GM19468 (cell line): ENCODE measurements around the gene CSPG4.
"Not testable (repeated sequence)": the region's sequence is repeated elsewhere in the genome, so short reads cannot be mapped to it uniquely, and the experiment has no call there.

ENCODE experiments used
- ATAC-seq: cut with Tn5 transposase; IDR thresholded peaks from one replicate; pipeline ENCODE4 v1.9.1; 2021; ENCODE audit warnings: mild to moderate bottlenecking, moderate library complexity, moderate number of reproducible peaks; ENCODE audit not compliant: unreplicated experiment; ENCODE audit errors: extremely low read depth

The CSPG4 gene

DNA sequence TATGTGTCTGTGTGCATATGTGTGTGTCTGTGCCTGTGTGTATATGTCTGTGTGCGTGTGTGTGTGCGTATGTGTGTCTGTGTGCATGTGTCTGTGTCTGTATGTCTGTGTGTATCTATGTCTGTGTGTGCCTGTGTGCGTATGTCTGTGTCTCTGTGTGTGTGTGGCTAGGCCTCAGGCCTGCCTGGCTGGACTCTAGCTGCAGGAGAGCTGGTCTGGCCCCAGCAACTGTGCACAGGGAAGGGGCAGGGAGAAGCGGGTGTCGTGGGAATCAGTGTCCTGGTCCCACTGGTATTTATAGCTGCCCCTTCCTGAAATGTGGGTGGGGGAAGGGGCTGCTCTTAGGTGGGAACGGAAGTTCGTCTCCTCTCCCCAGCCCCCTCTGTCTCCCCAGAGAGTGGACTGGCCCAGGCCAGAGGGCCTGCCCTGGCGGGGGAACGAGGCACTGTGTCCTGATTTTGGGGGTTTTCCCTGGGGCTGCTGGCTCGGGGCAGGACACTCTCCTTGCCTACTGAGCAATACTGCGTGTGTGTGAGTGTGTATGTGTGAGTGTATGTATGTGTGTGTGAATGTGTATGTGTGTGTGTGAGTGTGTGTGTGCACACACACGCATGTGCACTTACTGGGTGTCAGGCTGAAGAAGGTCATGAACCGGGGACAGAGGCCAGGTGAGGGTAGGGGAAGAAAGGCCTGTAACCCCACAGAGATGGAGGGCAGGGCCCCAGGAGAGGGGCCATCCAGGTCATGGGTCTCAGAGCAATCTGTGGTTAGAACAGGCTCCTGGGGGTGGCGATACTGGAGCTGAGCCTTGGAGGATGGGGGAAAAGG lies 6.6 kb downstream of the CSPG4 start:
- no peak for ATAC-seq

DNA sequence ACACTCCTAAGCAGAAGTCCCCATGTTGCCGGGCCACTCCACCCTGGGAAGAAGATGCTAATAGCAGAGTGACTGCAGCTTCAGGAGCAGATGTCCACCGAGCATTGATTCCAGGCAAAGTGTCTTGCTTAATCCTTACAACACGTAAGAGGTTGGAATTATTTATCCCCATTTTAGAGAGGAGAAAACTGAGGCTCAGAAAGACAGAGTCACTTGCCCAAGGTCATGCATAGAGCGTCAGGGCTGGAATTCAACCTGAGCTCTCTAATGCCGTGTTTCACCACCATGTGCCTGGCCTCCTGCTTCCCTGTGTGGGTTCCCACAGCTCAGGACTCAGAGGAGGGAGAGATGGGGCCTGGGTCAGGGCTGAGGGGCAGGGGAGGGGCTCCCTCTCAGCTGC lies 7.3 kb downstream of the CSPG4 start:
- not testable (repeated sequence) for ATAC-seq

DNA sequence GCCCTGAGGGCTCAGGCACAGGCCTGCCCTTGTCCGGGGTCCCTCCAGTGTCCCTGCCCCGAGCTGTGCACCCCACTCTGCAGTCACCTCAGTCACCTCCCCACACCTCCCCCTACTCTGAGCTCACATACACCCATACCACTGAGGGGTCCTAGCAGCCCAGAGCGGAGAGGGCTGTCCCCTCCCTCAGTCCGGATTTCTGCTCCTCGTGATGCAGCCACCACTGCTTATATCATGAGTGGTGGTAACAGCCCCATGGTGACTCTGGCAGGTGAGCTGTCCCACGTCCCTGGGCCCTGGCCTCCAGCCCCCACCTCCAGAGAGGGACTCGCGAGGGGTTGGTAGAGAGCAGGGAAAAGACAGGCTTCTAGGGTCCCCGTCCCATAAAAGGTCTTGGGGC lies 8.0 kb downstream of the CSPG4 start:
- ATAC-seq: no peak

DNA sequence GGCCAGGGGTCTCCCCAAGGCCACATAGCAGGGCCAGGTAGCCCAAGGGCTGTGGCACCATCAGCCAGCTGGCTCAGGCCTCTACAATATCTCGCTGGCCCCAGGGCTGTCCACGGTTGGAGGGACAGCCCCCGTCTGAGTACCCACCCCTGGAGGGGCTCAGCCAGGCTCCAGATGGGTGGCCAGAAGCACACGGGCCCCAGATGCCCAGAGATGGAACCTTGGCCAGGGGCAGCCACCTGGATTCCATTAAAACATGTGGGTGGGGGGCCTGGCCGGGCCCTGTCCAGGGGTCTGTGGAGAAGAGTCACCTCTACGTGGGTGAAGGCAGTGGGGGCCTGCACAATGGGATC lies 8.4 kb downstream of the CSPG4 start:
- no peak for ATAC-seq

DNA sequence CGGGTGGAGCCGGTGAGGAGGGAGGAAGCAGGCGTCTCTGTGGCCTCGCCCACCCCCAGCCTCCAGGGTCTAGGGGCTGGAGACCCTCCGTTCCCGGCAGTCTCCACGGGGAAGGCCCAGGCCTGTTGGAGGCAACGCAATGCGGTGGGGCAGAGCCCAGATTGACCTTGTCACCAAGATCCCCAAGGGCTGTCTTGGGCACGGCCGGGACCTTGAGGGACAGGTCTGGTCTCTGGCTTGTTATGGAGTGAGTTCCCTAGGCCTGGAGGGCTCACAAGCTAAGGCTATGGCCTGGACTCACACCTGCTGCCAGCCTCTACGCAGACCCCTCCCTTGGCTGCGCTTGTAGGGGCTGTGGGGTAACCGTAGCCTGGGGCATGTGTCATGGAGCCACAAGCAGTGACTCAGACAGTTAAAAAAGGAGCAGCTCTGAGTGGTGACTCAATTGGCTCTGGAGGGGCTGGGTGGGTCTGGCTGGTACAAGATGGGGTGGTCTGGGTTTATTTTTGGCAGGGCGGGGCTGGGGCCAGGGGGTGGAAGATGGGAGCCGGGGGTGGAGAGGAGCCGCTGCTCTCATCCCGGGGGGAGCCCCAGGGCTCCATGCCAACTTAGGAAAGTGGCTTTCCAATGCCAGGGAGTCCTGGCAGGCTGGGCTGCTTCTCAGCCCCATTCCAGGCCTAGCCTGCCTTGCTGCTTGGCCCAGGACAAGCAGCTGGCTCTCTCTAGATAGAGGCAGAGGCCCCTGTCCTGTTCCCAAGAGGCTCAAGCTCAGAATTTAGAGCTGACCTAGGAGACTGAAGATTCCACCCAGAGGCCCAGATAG lies 9.0 kb downstream of the CSPG4 start:
- not testable (repeated sequence) for ATAC-seq

DNA sequence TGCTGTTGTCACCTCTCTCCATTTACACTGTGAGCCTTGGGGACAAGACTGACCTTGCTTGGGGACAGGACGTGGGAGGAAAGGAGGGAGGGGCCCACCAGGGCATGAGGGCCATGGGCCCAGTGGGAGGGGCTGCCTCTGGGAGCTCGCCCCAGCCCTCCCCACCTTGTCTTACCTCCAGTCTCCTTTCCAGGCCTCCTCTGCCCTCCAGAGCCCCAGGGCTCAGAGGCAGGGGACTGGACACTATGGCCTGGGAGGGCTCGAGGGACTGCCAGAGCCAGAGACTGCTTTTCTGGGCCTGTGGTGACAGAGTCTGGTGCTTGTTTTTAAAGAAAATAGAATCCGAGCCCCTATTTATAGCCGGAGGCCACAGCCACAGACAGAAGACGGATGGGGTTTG lies 10.2 kb downstream of the CSPG4 start:
- ATAC-seq: no peak

DNA sequence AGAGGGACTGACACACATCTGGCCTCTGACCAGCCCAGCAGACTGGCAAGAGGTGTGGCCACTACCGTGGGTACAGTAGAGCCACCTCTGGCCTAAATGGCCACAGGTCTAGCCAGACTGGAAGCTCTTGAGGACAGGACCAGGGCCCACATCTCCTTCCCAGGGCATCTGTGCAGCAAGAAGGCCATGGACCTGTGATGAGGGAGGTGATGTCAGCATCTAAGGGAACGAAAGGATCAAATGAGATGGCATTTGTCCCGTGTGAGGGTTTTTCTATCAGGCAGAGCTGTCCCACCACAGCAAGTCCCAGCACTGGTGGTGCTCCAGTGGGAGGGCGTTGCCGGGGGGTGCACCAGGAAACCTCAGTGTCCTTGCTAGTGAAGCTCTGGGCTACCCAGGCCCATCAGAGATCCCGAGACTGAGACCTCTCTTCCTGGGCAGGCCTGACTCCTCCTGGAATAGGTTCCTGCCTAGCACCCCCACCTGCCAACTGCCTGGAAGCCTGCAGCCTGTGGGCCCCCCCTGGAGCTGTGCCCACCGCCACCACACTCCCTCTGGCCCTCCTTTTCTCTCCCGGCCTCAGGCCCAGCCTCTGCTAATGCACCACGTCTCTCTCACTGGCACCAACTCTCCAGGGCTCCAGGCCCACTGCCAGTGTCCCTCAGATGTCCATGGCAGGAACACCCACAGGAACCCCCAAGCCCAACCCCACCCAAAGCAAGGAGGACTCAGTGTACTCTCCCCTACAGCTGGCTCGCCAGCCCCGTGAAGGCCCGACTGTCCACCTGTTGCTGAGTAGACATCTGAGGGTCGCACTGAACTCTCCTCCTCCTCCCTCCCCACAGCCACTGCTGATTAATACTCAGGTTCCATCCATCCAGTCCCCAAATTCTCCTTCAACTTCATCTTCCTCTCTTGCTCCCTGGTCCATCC lies 11.3 kb downstream of the CSPG4 start:
- ATAC-seq: not testable (repeated sequence)

DNA sequence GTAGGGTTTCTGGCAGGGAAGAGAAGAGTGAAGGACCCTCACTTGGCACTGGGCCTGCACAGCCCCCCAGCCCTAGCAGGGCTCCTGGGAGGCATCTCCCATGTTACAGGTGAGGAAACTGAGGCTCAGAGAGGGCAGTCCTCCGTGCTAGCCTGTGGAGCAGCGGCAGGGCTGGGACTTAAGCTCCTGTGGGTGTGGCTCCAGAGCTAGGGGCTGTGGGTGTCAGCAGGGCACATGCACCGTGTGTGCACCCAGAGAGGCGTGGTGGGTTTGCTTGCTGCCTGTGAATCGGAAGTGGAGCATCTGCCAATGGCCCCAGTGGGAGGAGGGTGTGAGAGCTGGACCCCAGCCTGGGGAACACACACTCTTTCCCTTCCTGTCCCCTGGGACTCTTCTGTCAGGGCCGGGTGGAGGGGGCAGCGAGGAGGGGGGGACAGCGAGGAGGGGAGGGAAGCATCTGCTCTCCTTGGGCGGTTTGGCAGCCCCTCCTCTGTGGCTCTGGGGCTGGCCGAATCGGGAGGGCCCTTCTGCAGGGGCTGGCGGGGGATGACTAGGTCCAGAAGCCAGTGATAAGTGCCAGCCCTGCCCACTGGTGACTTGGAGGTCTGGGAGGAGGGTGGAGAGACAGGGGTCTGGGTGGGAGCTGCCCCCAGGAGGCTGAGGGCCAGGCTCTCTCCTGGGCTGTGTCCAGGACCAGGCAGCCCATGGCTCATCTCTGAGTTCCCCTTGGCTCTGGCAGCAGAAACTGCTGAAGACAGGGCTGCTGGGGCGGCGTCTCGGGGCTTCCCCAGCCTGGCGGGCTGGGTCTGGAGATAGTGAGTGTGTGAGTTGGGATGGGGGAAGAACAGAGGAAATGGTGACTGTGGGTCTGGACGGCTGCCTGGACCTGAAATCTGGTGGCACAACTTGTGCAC lies 12.4 kb downstream of the CSPG4 start:
- ATAC-seq: not testable (repeated sequence)

DNA sequence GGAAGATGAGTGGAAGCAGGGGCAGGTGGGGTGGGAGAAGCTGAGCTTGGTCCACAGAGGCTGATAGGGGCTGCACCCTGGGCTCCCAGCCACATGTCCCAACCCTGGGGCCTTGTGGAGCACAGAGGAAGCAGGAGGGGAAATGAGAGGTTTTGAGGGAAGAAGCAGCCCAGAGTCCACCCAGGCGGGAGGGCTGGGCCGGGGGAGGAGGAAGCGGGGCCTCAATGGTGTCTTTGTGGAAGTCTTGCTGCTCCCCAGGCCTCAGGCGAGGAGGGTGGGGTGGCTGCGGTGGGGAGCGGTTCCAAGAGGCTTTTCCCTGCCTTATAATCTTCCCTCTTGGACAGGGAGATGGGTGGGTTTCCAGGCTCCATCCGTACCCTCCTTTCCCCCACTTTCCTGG lies 13.1 kb downstream of the CSPG4 start:
- not testable (repeated sequence) for ATAC-seq

DNA sequence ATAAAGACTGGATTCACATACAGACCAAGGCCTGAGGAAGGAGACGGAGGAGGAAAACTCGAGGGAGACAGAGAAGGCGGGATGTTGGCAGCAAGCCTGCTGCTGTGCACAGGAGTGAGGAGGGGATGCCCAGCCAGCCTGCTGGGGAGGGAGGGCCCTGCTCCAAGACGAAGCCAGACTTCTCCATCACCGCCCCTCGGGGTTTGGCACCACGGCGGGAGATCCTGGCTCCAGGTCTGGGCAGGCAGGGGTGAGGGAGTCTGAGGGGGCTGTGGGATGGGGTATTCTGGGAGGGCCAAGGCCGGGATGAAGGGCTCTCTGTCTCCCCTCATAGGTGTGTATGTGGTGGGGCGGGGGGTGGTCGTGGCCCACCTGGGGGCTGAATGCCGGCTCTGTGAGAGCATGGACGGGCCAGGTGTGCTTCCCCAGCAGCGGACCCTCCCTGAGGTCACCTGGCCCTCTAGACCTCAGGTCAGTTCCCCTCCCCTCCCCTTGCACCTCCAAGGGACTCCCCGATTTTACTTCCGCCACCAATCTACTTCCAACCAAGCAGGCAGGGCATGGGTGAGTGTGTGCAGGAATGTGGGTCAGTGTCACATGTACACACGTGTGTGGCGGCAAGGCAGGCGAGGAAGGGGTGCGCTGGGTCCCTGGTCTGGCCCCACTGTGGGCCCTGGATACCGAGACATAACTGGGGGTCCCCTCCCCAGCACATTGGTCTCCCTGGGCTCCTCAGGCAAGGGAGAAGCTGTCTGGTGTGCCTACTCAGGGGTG lies 14.5 kb downstream of the CSPG4 start:
- not testable (repeated sequence) for ATAC-seq

DNA sequence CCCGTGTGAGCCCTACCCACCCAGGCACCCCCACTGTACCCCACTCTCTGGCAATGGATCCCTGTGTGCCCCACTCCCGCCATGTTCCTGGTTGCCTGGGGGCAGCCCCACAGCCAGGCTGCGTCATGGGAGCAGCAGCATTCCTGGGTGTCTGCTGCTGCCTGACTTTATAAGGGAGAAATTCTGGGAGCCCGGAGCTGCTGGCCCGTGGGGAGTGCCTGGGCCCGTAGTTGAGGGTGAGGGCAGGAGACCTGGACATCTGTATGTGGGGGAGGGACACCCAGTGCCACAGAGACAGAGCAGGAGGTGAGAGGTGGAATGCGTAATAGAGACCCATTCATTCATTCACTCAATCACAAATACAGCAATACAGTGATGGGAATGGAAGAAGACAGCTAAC lies 15.1 kb downstream of the CSPG4 start:
- ATAC-seq: no peak

DNA sequence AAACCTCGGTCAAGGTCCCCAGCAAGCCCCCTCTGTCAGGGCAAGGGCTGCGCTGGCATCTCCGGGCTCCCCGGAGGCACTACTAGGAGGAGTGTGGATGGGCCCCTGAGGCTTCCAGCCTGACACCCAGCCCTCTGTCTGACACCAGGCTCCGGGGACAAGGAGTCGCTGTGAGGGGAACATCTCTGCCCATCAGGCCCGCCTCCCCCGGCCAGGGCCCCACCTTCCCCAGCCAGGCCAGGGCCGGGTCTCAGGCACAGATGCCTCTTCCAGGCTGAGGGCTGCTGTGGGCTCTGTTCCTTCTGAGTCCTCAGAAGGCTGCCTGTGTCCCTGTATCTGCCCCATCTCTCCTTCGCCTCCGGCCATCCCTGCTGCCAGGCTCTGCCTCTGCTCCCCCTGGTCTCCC lies 15.8 kb downstream of the CSPG4 start:
- ATAC-seq: no peak

DNA sequence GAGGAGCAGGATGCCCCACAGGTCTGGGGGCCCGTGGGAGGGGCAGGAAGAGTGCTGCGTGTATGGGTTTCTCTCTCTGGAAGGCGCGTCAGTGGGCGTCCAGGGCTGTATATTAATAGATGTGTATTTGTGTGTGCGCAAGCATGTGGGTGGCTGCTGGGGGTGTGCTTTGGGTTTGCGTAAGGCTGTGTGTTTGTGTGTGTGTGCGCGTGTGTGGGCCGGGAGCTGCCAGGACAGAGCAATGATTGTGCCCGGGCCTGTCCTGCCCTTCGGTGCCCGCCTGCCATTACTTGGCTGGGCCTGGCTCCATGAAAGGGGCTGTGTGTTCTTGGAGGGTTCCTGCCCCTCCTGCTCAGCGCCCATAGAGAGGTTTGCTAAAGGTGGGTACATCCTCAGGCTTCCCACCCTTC lies 16.3 kb downstream of the CSPG4 start:
- no peak for ATAC-seq

DNA sequence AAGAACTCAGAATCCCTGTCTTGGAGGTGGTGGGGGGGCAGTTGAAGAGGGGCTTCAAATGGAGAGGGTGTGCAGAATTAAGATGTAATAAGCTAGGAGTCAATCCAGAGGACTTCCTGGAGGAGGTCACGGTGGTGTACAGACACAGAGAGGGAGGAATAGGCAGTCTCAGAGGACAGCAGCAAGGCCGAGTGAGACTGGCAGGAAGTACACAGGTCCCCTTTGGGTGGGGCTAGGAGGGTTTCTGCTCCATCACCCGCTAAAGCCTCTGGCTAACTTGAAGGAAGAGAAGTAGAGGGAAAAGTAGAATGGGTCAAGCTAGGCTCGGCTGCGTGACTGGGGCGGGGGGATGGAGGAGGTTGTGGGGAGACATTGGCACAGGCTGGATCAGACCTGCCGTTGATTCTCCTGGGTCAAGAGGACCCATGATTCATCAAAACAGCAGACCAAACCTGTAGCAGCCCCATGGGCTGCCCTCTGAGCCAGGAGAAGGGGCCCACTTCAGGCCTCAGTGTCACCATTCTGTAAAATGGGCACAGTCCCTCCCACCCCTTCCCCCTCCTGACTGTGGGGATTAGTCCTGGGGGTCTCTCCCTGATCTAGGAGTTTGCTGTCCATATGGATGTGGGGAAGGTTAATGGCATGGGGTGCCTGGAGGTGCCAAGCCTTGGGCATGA lies 16.9 kb downstream of the CSPG4 start:
- ATAC-seq: no peak

DNA sequence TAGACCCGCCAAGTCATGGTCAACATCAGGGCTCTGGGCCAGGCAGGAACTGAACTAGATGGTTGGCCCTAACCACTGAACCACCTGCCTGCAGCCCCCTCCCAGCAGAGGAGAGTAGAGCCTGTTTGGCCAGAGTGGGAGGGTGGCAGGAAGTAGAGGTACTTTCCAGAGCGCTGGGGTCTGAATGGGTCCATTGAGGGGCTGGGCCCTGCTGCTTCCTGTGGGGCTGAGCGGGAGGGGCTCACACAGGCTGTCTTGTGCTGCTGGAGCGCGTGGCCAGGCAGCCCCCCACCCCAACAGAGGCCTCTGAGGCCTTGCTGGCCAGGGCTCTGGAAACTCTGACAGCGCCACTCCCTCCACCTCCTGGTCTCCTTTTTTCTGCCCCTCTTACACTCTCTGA lies 17.4 kb downstream of the CSPG4 start:
- no peak for ATAC-seq

DNA sequence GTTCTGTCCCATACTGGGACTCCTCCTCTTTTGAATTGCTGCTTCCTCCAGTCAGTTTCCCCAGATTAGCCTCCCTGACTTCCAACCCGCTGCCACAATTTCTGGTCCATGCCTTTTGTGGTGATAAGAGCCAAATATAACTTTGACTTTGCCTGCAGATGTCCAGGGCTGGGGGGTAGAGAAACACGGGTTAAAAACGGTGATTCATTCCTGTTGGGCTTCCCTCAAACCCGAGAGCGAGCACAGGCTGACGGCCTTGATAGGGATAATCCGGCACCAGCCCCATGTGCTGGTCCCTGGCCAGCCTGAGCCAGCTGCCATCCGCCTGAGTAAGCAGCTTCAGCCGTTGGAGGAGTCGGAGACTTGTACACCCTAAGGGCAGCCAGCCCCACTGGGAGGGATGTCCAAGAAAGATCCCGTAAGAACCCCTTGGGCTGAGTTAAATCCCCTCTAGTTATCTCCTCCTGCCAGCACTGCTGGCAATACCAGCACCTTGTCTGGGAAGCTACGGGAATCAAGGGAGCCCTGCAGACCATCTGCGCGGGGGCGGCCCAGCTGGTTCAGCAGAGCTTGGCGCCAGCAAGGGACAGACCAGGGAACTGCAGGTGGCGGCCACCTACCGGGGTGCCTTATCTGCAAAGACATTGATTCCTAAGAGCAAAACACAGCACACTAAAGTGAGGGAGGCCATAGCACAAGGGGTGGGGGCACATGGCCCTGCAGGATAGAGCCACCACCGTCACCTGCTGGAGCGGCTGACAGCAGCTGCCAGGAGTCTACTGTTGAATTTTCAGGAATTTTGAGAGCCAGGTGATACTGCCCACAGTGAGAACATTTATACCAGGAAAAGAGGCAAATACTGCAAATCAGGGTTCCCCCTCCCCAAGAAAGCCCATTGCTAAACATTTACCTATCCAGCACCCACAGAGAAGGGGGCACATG lies 18.1 kb downstream of the CSPG4 start:
- no peak for ATAC-seq
